ENCODE data around the gene MICU2. TPM values are rescaled to one million over a fixed set of nuclear protein-coding genes. Genes with fewer than 3 reads are reported as not detected.

Gene MICU2
- total RNA-seq, 1 donor from 2014 or later, result 35.7 TPM

DNA sequence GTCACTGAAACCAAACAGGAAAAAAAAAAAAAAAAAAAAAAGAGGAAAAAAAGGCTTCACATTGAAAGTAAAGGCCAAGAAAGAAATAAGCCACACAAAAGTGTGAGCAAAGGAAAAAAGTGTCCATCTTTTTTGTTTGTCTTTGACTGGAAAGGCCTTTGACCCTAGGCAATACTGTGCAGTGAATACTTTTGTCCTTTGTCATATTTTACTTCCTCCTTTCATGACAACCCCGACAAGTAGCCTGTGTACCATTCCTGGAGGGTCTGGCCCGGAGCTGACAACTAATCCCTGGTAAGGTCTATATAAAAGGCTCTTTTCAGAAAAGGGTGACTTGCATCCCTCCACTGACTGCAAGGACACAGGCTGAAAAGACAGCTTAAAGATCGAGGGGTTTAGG, 12.9 kb upstream of the MICU2 start:
- TF ChIP-seq, protein P1, sequence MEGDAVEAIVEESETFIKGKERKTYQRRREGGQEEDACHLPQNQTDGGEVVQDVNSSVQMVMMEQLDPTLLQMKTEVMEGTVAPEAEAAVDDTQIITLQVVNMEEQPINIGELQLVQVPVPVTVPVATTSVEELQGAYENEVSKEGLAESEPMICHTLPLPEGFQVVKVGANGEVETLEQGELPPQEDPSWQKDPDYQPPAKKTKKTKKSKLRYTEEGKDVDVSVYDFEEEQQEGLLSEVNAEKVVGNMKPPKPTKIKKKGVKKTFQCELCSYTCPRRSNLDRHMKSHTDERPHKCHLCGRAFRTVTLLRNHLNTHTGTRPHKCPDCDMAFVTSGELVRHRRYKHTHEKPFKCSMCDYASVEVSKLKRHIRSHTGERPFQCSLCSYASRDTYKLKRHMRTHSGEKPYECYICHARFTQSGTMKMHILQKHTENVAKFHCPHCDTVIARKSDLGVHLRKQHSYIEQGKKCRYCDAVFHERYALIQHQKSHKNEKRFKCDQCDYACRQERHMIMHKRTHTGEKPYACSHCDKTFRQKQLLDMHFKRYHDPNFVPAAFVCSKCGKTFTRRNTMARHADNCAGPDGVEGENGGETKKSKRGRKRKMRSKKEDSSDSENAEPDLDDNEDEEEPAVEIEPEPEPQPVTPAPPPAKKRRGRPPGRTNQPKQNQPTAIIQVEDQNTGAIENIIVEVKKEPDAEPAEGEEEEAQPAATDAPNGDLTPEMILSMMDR (conservative IDR thresholded peaks at IDR 0.05), result no peak
- no peaks in the 10 kb centered on the region for H3K27me3 Mint-ChIP-seq
- H3K4me1 Mint-ChIP-seq (ENCODE audit: unreplicated experiment), result no peaks in the 10 kb centered on the region
- no peaks in the 10 kb centered on the region for H3K36me3 Mint-ChIP-seq
- DNase-seq (ENCODE audit: extremely low spot score, unreplicated experiment), result no peak
- no peak overlapping the region for H3K4me3 Mint-ChIP-seq
- H3K9me3 Mint-ChIP-seq, result no peaks in the 10 kb centered on the region
- H3K27ac Mint-ChIP-seq, result no peak overlapping the region

DNA sequence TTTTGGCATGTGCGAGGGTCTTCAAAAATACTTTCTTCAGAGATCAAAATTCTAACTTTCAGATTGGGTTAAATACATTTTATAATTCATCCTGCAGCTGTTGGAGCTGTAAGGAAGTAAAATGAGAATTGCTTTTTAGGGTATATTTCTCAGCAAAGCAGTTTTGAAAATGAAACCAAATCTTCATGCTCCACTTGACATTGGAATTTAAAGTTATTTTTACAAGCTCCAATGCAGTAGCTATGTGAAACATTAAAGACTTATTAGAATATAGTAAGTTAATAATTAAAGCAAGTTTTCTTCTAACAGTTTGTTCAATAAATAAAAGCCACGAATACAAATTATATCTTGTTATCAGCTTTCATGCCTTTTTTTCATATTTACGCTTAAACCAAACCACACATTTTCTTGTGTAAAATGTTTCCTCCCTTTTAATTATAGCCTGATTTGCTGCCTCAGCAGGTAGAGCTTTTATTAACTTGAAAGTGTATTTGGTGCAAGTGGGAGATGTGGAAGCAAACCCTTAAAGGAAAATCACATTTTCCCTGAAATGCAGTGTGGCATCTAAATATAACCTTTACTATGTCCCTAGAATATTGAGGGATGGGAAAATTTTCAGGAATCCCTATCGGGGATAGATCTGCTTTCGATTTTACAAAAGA, 12.4 kb upstream of the MICU2 start:
- no peaks in the 10 kb centered on the region for H3K27me3 Mint-ChIP-seq

DNA sequence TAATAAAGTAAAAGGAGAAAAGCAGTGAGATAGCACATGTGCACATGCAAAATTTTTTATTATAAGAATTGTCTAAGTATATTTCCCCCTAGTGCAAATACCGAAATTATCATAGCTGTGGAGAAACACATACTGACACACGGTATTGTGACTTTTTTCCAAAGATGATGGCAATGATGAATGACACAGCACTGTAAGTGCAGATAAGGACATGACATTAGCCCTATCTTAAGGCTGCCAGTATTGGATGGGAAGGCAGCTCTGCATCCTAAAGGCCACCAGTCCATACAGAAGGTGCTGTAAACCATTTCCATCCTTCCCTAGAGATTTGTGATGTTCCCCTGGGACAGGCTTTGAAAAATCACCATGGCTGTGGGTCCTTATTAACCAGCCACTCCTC, 11.5 kb upstream of the MICU2 start:
- Mint-ChIP-seq H3K27ac (no peak overlapping the region), H3K36me3 (no peaks in the 10 kb centered on the region), H3K9me3 (no peaks in the 10 kb centered on the region), H3K27me3 (no peaks in the 10 kb centered on the region), H3K4me3 (no peak overlapping the region), H3K4me1 (ENCODE audit: unreplicated experiment) (no peaks in the 10 kb centered on the region)
- TF ChIP-seq, protein P1 (conservative IDR thresholded peaks at IDR 0.05), result no peak
- DNase-seq (ENCODE audit: extremely low spot score, unreplicated experiment), result no peak

More for the DNA sequence above, 12.4 kb upstream of the MICU2 start:
- Mint-ChIP-seq H3K27ac (no peak overlapping the region), H3K9me3 (no peaks in the 10 kb centered on the region), H3K36me3 (no peaks in the 10 kb centered on the region), H3K4me1 (ENCODE audit: unreplicated experiment) (no peaks in the 10 kb centered on the region), H3K4me3 (no peak overlapping the region)
- no peak for DNase-seq (ENCODE audit: extremely low spot score, unreplicated experiment)
- TF ChIP-seq, protein P1 (conservative IDR thresholded peaks at IDR 0.05), result no peak

DNA sequence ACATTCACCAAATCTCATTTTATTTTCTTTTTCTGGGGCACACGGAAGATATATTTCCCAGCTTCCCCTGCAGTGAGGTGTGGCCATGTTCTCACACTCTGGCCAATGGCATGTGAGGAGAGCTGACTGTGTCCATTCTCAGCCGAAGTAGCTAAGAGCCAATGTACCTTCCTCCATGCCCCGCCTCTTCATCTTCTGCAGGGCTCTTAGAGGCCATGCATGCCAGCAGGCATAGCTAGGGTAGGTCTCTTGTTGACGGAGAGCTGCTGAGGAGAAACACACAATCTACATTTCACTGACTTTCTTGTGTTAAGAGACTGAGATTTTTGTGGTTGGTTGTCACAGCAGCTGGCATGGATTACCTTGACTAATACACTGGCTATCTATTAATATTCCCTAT, 9.8 kb upstream of the MICU2 start:
- H3K27me3 Mint-ChIP-seq, result no peaks in the 10 kb centered on the region
- no peak overlapping the region for H3K4me3 Mint-ChIP-seq
- TF ChIP-seq, protein P1 (conservative IDR thresholded peaks at IDR 0.05), result no peak
- no peak for DNase-seq (ENCODE audit: extremely low spot score, unreplicated experiment)
- no peak overlapping the region for H3K27ac Mint-ChIP-seq
- H3K9me3 Mint-ChIP-seq, result no peaks in the 10 kb centered on the region
- H3K36me3 Mint-ChIP-seq, result no peaks in the 10 kb centered on the region
- no peaks in the 10 kb centered on the region for H3K4me1 Mint-ChIP-seq (ENCODE audit: unreplicated experiment)

- H3K4me1 Mint-ChIP-seq (ENCODE audit: unreplicated experiment), result no peaks in the 10 kb centered on the region
- TF ChIP-seq, protein P1 (conservative IDR thresholded peaks at IDR 0.05), result no peak
- H3K27ac Mint-ChIP-seq, result no peak overlapping the region
- H3K27me3 Mint-ChIP-seq, result peaks cover 9% of the 10 kb centered on the region
- DNase-seq (ENCODE audit: extremely low spot score, unreplicated experiment), result no peak
- H3K36me3 Mint-ChIP-seq, result no peaks in the 10 kb centered on the region
- H3K4me3 Mint-ChIP-seq, result no peak overlapping the region
- no peaks in the 10 kb centered on the region for H3K9me3 Mint-ChIP-seq
Measured at GRCh38 chr13:21611385-21611784, 7.4 kb upstream of the MICU2 start.

Data from type B pancreatic cell (in vitro differentiated cells).